GM13977 (cell line): ENCODE data around the gene CNDP1.

Source experiments
- DNase-seq: peaks from one replicate; pipeline ENCODE4 v3.0.0; 2012; ENCODE audit warnings: low spot score
- in situ Hi-C: fragments of 300-500 bp; cut with MboI; formaldehyde crosslinking; loops from one replicate; pipeline ENCODE4 v1.12.0; 2022; ENCODE audit warnings: low sequenced_read_pairs, low pct_unique_long_range_greater_than_20kb, mixed read lengths, inconsistent platforms; ENCODE audit not compliant: unreplicated experiment
- TF ChIP-seq, protein P1 (sequence below): IDR thresholded peaks from 2 replicates; pipeline ENCODE4 v1.5.1; 2012; ENCODE audit warnings: mild to moderate bottlenecking, control low read depth; ENCODE audit not compliant: insufficient read depth; ENCODE audit errors: extremely low read depth, missing control alignments

CNDP1 gene

DNA sequence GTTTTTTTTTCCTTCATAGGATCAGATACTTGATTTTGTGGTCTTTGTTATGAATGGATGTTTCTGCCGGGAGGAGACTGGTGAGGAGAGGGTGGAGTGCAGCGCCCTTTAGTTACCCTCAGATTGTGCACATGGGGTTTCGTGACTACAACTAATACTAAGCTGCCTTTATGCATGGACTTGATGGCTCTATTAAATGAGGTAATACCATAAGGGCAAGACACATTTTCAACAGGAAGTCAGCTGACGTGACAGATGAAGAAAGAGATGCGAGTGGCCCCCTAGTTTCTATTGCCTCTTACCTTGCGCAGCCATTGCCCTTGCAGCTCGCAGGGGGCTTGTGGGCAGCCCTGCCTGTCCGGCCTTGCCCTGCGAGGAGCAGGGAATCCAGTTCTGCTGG, 87.8 kb downstream of the CNDP1 start:
- no peak for DNase-seq
- in situ Hi-C loops: no loop called here
- TF ChIP-seq, protein P1, sequence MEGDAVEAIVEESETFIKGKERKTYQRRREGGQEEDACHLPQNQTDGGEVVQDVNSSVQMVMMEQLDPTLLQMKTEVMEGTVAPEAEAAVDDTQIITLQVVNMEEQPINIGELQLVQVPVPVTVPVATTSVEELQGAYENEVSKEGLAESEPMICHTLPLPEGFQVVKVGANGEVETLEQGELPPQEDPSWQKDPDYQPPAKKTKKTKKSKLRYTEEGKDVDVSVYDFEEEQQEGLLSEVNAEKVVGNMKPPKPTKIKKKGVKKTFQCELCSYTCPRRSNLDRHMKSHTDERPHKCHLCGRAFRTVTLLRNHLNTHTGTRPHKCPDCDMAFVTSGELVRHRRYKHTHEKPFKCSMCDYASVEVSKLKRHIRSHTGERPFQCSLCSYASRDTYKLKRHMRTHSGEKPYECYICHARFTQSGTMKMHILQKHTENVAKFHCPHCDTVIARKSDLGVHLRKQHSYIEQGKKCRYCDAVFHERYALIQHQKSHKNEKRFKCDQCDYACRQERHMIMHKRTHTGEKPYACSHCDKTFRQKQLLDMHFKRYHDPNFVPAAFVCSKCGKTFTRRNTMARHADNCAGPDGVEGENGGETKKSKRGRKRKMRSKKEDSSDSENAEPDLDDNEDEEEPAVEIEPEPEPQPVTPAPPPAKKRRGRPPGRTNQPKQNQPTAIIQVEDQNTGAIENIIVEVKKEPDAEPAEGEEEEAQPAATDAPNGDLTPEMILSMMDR: no peak

DNA sequence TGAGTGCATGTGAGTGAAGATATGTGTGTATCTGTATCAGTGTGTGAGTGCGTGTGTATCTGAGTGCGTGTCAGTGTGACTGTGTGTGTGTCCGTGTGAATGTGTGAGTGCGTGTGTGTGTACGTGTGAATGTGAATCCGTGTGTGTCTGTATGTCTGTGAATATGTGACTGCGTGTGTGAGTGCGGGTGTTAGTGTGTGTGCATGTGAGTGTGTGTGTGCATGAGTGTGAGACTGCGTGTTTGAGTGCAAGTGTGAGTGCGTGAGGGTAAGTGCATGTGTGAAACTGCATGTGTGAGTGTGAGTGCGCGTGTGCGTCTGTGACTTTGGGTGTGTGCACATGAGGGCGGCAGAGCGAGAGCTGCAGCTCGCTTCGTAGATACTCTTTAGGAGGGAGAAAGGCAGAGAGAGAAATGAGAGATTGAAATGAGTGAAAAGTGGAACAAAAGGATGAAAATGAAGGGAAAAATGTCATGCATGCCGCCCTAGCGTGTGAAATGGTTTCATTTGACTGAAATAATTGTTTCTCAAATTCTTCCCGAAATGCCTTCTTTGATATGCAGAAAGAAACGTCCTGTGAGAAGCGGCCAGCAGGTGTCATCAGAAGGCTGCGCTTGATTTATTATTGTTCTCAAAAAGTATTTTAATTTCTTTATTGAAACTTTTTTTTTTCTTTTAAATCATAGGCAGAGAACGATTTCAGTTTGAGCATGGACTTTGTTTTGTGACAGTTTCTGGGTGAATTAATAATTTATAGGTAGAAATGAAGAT, 88.9 kb downstream of the CNDP1 start:
- TF ChIP-seq, protein P1: peak; percentile 42
- no peak for DNase-seq
- in situ Hi-C loops: no loop called here

DNA sequence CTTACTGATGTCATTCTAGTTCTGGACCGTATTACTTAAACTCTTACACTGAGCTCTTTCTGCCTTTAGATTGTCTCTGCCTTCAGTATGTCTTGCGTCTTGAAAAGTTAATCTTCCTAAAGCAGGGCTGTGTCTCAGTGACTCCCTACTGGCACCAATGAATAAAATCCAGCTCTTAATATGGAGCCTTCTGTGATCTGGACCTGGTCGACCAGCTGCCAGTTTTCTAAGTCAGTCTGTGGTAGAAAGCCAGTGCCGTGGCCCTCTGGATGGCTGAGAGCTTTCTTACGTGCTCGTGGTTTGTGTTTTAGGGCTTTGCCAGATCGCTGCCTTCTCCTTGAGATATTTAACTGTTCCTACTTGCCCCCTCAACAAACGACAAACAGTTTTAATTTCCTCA, 90.2 kb downstream of the CNDP1 start:
- TF ChIP-seq, protein P1: no peak
- in situ Hi-C loops: no loop called here
- no peak for DNase-seq

DNA sequence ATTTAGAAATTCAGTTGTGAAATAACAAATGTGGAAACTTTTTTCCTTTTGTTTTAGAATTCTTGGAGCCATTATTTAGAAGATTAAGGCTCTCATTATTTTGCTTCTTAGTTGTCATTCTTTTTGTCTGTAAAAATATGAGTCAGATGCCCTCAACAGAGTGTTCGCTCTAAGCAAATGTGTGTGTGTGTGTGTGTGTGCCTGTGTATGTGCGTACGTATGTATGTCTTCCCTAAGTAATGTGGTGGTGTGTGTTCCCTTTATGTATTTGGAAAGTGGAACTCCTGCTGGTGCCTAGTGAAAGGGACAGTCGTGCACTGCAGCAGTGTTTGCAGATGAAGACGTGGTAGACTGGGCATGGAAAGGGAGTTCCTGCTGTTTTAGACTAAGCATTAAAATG, 90.9 kb downstream of the CNDP1 start:
- TF ChIP-seq, protein P1: no peak
- DNase-seq: no peak
- in situ Hi-C loops: no loop called here

DNA sequence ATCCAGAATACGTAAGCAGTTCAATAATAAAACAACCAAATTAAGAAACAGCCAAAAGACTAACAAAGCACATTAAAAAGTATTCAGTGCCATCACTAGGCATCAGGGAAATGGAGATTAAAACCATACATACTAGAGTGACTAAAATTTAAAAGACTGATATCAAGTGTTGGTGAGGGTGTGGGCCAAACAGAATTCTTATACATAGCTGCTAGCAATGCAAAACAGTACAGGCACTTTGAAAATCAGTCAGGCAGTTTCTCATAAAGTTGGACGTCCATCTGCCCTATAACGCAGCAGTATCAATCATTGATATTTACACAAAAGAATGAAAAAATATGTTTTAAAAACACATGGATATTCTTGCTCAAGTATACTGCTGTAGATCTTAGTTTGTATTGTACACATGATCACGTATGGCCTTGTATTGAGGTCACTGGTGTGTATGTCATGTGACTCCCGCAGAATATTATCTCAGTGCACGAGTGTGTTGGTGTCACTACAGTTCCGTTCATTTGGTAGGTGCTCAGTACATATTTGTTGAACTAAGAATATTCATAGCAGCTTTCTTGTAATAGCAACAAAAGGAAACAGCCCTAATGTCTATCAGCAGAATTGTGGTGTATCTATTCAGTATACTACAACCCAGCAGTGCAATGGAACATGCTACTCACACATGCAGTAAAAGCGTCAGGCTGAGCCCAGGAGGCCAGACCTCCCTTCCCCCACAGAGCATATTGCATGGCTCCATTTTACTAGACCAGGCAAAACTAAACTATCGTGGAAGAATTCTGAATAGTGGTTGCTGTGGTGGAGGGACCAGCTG, 92.0 kb downstream of the CNDP1 start:
- DNase-seq: no peak
- in situ Hi-C loops: no loop called here
- TF ChIP-seq, protein P1: no peak

DNA sequence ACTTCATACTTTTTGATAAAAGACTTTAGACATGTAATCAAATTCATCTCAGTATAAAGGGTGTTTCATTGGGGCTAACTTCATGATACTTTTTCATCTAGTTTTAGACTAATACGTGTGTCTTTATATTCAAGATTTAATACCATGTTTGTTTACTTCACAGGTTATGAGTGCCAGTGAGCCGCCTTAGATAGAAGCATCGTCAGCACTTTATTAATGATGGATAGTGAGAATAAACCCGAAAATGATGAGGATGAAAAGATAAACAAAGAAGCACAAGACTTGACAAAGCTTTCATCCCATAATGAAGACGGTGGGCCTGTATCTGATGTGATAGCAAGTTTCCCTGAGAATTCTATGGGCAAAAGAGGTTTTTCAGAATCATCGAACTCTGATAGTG, 96.5 kb downstream of the CNDP1 start:
- TF ChIP-seq, protein P1: no peak
- DNase-seq: no peak
- in situ Hi-C loops: no loop called here
